Endodermal cell (in vitro differentiated cells): ENCODE measurements around the gene TCP10L. TPM values are rescaled to one million over a fixed set of nuclear protein-coding genes. Genes with fewer than 3 reads are reported as not detected.

Experiments used
- DNase-seq: peaks from one replicate; pipeline ENCODE4 v3.0.0-alpha.2; 2017
- H3K27ac ChIP-seq: 2 replicates; pipeline ENCODE4 v1.5.1; 2013; ENCODE audit warnings: mild to moderate bottlenecking, low read depth, low read length, moderate library complexity
- H3K27me3 ChIP-seq: 2 replicates; pipeline ENCODE4 v1.6.1; 2013; ENCODE audit warnings: mild to moderate bottlenecking, low read length, moderate library complexity; ENCODE audit not compliant: insufficient read depth, control insufficient read depth, poor library complexity, severe bottlenecking
- H3K36me3 ChIP-seq: 2 replicates; pipeline ENCODE4 v1.7.0; 2013; ENCODE audit warnings: mild to moderate bottlenecking, low read length, moderate library complexity; ENCODE audit not compliant: control insufficient read depth, insufficient read depth
- H3K4me1 ChIP-seq: one replicate; pipeline ENCODE4 v1.7.0; 2013; ENCODE audit warnings: low read length; ENCODE audit not compliant: control insufficient read depth, insufficient read depth
- H3K4me3 ChIP-seq: 2 replicates; pipeline ENCODE4 v1.5.1; 2013; ENCODE audit warnings: mild to moderate bottlenecking, low read length, moderate library complexity
- H3K9ac ChIP-seq: 2 replicates; pipeline ENCODE4 v1.6.1; 2013; ENCODE audit warnings: mild to moderate bottlenecking, low read length, moderate library complexity; ENCODE audit not compliant: poor library complexity, severe bottlenecking; ENCODE audit errors: extremely low read depth
- H3K9me3 ChIP-seq: 2 replicates; pipeline ENCODE4 v1.6.1; 2013; ENCODE audit warnings: mild to moderate bottlenecking, low read length, moderate library complexity; ENCODE audit not compliant: control insufficient read depth
- H3K27ac Mint-ChIP-seq: 2 replicates; pipeline ENCODE4 v1.8.0; 2020; ENCODE audit warnings: mixed read lengths
- H3K27me3 Mint-ChIP-seq: 2 replicates; pipeline ENCODE4 v1.8.0; 2021; ENCODE audit warnings: mild to moderate bottlenecking, mixed read lengths; ENCODE audit not compliant: insufficient read depth
- H3K36me3 Mint-ChIP-seq: 2 replicates; pipeline ENCODE4 v1.8.0; 2020; ENCODE audit warnings: low read depth, mixed read lengths
- H3K4me1 Mint-ChIP-seq: 2 replicates; pipeline ENCODE4 v1.8.0; 2020; ENCODE audit warnings: mixed read lengths
- H3K4me3 Mint-ChIP-seq: 2 replicates; pipeline ENCODE4 v1.8.0; 2020; ENCODE audit warnings: mild to moderate bottlenecking, moderate library complexity, mixed read lengths
- H3K9me3 Mint-ChIP-seq: 2 replicates; pipeline ENCODE4 v1.8.0; 2020; ENCODE audit warnings: mild to moderate bottlenecking, mixed read lengths
- CTCF ChIP-seq: fragments of 200-600 bp; sonication (generic); conservative IDR thresholded peaks from 2 replicates; pipeline ENCODE4 v1.5.0; 2021; ENCODE audit warnings: antibody characterized with exemption, mild to moderate bottlenecking
- WGBS, 2 experiments: methylation state at CpG; one replicate each; pipeline versions ENCODE4 v1.1.5 to v1.1.7; 2013; ENCODE audit warnings: missing lambda C conversion rate in 2 of 2, mixed read lengths in 1 of 2; ENCODE audit not compliant: insufficient coverage in 1 of 2, insufficient read length in 1 of 2; 5-methylcytosine and 5-hydroxymethylcytosine counted together
- total RNA-seq, 2 donors: library from RNA; stranded (reverse); fragmentation: NEBNext Ultra II Directional in 1 of 2; extraction: Animal tissue kit (Norgen Biotek cat#: 25700) in 1 of 2; gene quantifications; 2 replicates in 1 of 2; 3 replicates in 1 of 2; pipeline ENCODE4 v1.2.1, GENCODE V29; 2021

Gene TCP10L
- total RNA-seq, 2 donors from 2014 or later: 0.95 to 1.4 TPM

GRCh38 chr21:32592929-32593502 is 7.7 kb upstream of the TCP10L start:
- Mint-ChIP-seq H3K4me1 (peaks cover 8% of the 10 kb centered on the region), H3K27me3 (no peaks in the 10 kb centered on the region), H3K4me3 (no peak overlapping the region), H3K27ac (no peak overlapping the region), H3K9me3 (no peaks in the 10 kb centered on the region), H3K36me3 (peaks cover 10% of the 10 kb centered on the region)
- no peak overlapping the region for H3K27ac ChIP-seq
- no peak for DNase-seq
- H3K9ac ChIP-seq: no peak overlapping the region
- H3K27me3 ChIP-seq: no peaks in the 10 kb centered on the region
- H3K4me3 ChIP-seq: no peak overlapping the region
- TF ChIP-seq CTCF: no peak
- no peaks in the 10 kb centered on the region for H3K36me3 ChIP-seq
- H3K9me3 ChIP-seq: no peaks in the 10 kb centered on the region
- WGBS, 2 experiments: 89 to 93% methylated on average over 4 to 10 of the region's 10 CpGs
- no peaks in the 10 kb centered on the region for H3K4me1 ChIP-seq

- Mint-ChIP-seq H3K27me3 (no peaks in the 10 kb centered on the region), H3K4me3 (no peak overlapping the region), H3K36me3 (no peaks in the 10 kb centered on the region), H3K4me1 (peaks cover 8% of the 10 kb centered on the region), H3K27ac (no peak overlapping the region), H3K9me3 (no peaks in the 10 kb centered on the region)
- no peaks in the 10 kb centered on the region for H3K36me3 ChIP-seq
- no peaks in the 10 kb centered on the region for H3K9me3 ChIP-seq
- no peak overlapping the region for H3K4me3 ChIP-seq
- 89 to 96% methylated on average over 3 to 4 of the region's 4 CpGs for WGBS, 2 experiments
- H3K9ac ChIP-seq: no peak overlapping the region
- no peak overlapping the region for H3K27ac ChIP-seq
- TF ChIP-seq CTCF: no peak
- no peak for DNase-seq
- H3K27me3 ChIP-seq: no peaks in the 10 kb centered on the region
- H3K4me1 ChIP-seq: no peaks in the 10 kb centered on the region
Measured at GRCh38 chr21:32590130-32590529, 4.8 kb upstream of the TCP10L start.

GRCh38 chr21:32587651-32588050 is 2.3 kb upstream of the TCP10L start:
- no peak overlapping the region for H3K27ac Mint-ChIP-seq

More at GRCh38 chr21:32587651-32588050, 2.3 kb upstream of the TCP10L start:
- Mint-ChIP-seq H3K4me1 (no peaks in the 10 kb centered on the region), H3K4me3 (no peak overlapping the region), H3K36me3 (no peaks in the 10 kb centered on the region), H3K9me3 (no peaks in the 10 kb centered on the region), H3K27me3 (no peaks in the 10 kb centered on the region)
- no peaks in the 10 kb centered on the region for H3K9me3 ChIP-seq
- 86 to 95% methylated on average over 1 to 4 of the region's 5 CpGs for WGBS, 2 experiments
- no peak for TF ChIP-seq CTCF
- no peaks in the 10 kb centered on the region for H3K36me3 ChIP-seq
- no peak overlapping the region for H3K9ac ChIP-seq
- H3K27ac ChIP-seq: no peak overlapping the region
- no peak overlapping the region for H3K4me3 ChIP-seq
- no peak for DNase-seq
- no peaks in the 10 kb centered on the region for H3K4me1 ChIP-seq
- H3K27me3 ChIP-seq: no peaks in the 10 kb centered on the region
